ENCODE results near the gene ADISSP. TPM values are rescaled to one million over a fixed set of nuclear protein-coding genes. Genes with fewer than 3 reads are reported as not detected.

ADISSP gene
- total and polyA plus RNA-seq, 2 of the 8 experiments (the other 6 are each of a cell fraction or from before 2014, with no cell fraction given), result 111 to 141 TPM

DNA sequence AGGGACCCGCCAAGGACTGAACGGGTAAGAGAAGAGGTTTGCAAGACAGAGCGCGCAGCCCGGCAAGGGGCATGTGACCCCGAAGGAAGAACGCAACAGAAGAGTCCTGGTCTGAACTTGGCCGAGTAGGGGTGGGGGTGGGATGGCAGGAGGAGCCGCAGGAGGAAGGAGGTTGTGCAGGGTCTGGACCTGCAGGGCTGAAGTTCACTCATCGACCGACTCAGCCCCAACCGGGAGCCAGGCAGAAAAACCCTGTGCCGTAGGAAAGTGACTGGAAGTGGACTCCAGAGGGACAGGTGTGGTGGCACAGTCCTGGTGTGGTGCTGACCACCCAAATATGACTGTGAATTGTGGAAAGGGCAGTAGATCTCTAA, 15.2 kb downstream of the ADISSP start:
- no peak overlapping the region for H4K8ac ChIP-seq (ENCODE audit: extremely low read depth, insufficient read depth, low read length)
- no peak overlapping the region for H4K91ac ChIP-seq (replicated peaks; ENCODE audit: insufficient read length, low read length)
- TF ChIP-seq TEAD4 (IDR thresholded peaks at IDR 0.05; ENCODE audit: low read depth, low read length) (no peak), SRF (IDR thresholded peaks at IDR 0.05; ENCODE audit: low read depth, low read length) (no peak), POLR2AphosphoS5 (IDR thresholded peaks at IDR 0.05; ENCODE audit: low read depth, low read length) (peak; percentile 17), RAD21 (IDR thresholded peaks at IDR 0.05 in 1 of 2, conservative IDR thresholded peaks at IDR 0.05 in 1 of 2; ENCODE audit: low read depth in 2 of 2, low read length in 2 of 2) (no peak)
- ChIA-PET CTCF (ENCODE audit: partially characterized antibody) (interaction anchor here (0.7 to 18.6 kb wide), 18 partner anchors 11 to 452 kb away, joined by 3 to 308 read pairs (median 6); partner anchors contain the start of genes ADISSP, AP5S1, HSPA12B and SIGLEC1), POLR2A (ENCODE audit: partially characterized antibody) (interaction anchor here (0.8 to 5.9 kb wide), 9 partner anchors 8 to 64 kb away, joined by 3 to 46 read pairs (median 3); partner anchors contain the start of gene ADISSP)
- no peak overlapping the region for H3K23ac ChIP-seq (ENCODE audit: insufficient read length)
- H4K5ac ChIP-seq (ENCODE audit: insufficient read length, low read depth, low read length), result peak overlapping the region; percentile 7
- H3K4ac ChIP-seq (replicated peaks; ENCODE audit: insufficient read length, low read depth, low read length), result no peak overlapping the region
- no peak overlapping the region for H2BK20ac ChIP-seq (ENCODE audit: low read length)
- peaks cover 4 to 22% (median 17%) of the 10 kb centered on the region in 4 experiments for H3K27me3 ChIP-seq (replicated peaks in 1 of 4; ENCODE audit: control insufficient read depth in 3 of 4, extremely low read depth in 1 of 4, insufficient read depth in 3 of 4, low read length in 3 of 4)
- no peaks in the 10 kb centered on the region for H3K79me2 ChIP-seq (ENCODE audit: control insufficient read depth in 1 of 2, insufficient read depth in 2 of 2, low read length in 2 of 2)
- no peak overlapping the region for H3K14ac ChIP-seq (ENCODE audit: insufficient read length)
- H2AFZ ChIP-seq (ENCODE audit: low read length), result no peak overlapping the region
- WGBS, 2 experiments (ENCODE audit: extremely low coverage in 1 of 2, insufficient coverage in 1 of 2, insufficient read length in 1 of 2, insufficient replicate concordance in 2 of 2, low coverage in 1 of 2, low lambda C conversion rate in 2 of 2, missing lambda C conversion rate in 1 of 2), result 52% methylated on average over 13 of the region's 13 CpGs; no CpG with 5 or more reads in 1 of the 2 experiments
- H3K23me2 ChIP-seq (ENCODE audit: low read depth, low read length), result peaks cover 19% of the 10 kb centered on the region
- no peak overlapping the region for H3K27ac ChIP-seq (ENCODE audit: low read depth, low read length)
- H3K36me3 ChIP-seq (ENCODE audit: control insufficient read depth in 2 of 4, insufficient read depth in 4 of 4, low read length in 3 of 4), result no peaks in the 10 kb centered on the region; a peak in 2 of 8 replicates
- peak overlapping the region; percentile 25; the same call in 1 of the 2 replicates for H2AK5ac ChIP-seq (ENCODE audit: low read depth, low read length)
- no peak overlapping the region for H3K56ac ChIP-seq (replicated peaks; ENCODE audit: insufficient read length, low read depth, low read length)
- peaks cover 6 to 26% of the 10 kb centered on the region in 2 experiments for H4K20me1 ChIP-seq (replicated peaks in 1 of 2; ENCODE audit: control insufficient read depth in 1 of 2, insufficient read depth in 2 of 2, low read length in 2 of 2)
- H3K18ac ChIP-seq (ENCODE audit: extremely low read depth, low read length), result peak overlapping the region; percentile 93
- H3K4me3 ChIP-seq (ENCODE audit: extremely low read depth in 1 of 4, insufficient read depth in 2 of 4, low read depth in 3 of 4, low read length in 4 of 4), result peak overlapping the region; percentile 16 to 50 (median 33); a peak in 5 of 8 replicates
- no peak overlapping the region; the same call in 1 of the 2 replicates for H2BK12ac ChIP-seq (ENCODE audit: low read depth, low read length)
- H3K9me3 ChIP-seq (ENCODE audit: insufficient read depth in 2 of 2, low read depth in 1 of 2, low read length in 1 of 2), result no peaks in the 10 kb centered on the region
- H3K4me1 ChIP-seq (replicated peaks in 1 of 4; ENCODE audit: control insufficient read depth in 3 of 4, insufficient read depth in 4 of 4, low read length in 3 of 4), result peaks cover 0 to 17% (median 4%) of the 10 kb centered on the region in 4 experiments; a peak in 5 of 7 replicates
- DNase-seq (ENCODE audit: low read depth in 1 of 2, low spot score in 2 of 2) (no peak), FAIRE-seq (no peak)
- H3K79me1 ChIP-seq (ENCODE audit: low read depth, low read length), result no peaks in the 10 kb centered on the region; the same call in 1 of the 2 replicates
- H3K4me2 ChIP-seq (ENCODE audit: insufficient read depth in 1 of 2, low read depth in 2 of 2, low read length in 2 of 2), result peak overlapping the region; percentile 51 to 89
- H2BK120ac ChIP-seq (replicated peaks; ENCODE audit: low read depth, low read length), result no peak overlapping the region
- peak overlapping the region; percentile 98; the same call in 1 of the 2 replicates for H2BK15ac ChIP-seq (ENCODE audit: low read length)
- H2BK5ac ChIP-seq (ENCODE audit: low read depth, low read length), result peak overlapping the region; percentile 44; the same call in 1 of the 2 replicates
- no peak overlapping the region for H3K9ac ChIP-seq (replicated peaks in 1 of 4; ENCODE audit: extremely low read depth in 1 of 4, low read depth in 3 of 4, low read length in 3 of 4)
